ENCODE results near the gene UBE2E2.

Gene UBE2E2

GRCh38 chr3:23189187-23189586, 13.9 kb upstream of the UBE2E2 start:
- DNase-seq (ENCODE audit: extremely low read depth, low read depth), result no peak
- TF ChIP-seq, protein P1, sequence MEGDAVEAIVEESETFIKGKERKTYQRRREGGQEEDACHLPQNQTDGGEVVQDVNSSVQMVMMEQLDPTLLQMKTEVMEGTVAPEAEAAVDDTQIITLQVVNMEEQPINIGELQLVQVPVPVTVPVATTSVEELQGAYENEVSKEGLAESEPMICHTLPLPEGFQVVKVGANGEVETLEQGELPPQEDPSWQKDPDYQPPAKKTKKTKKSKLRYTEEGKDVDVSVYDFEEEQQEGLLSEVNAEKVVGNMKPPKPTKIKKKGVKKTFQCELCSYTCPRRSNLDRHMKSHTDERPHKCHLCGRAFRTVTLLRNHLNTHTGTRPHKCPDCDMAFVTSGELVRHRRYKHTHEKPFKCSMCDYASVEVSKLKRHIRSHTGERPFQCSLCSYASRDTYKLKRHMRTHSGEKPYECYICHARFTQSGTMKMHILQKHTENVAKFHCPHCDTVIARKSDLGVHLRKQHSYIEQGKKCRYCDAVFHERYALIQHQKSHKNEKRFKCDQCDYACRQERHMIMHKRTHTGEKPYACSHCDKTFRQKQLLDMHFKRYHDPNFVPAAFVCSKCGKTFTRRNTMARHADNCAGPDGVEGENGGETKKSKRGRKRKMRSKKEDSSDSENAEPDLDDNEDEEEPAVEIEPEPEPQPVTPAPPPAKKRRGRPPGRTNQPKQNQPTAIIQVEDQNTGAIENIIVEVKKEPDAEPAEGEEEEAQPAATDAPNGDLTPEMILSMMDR (IDR thresholded peaks at IDR 0.05; ENCODE audit: low read depth, low read length, missing control alignments), result no peak
- H3K4me3 ChIP-seq (replicated peaks; ENCODE audit: low read depth, low read length), result no peak overlapping the region

GRCh38 chr3:23192816-23193215, 10.3 kb upstream of the UBE2E2 start:
- TF ChIP-seq, protein P1 (IDR thresholded peaks at IDR 0.05; ENCODE audit: low read depth, low read length, missing control alignments), result no peak
- H3K4me3 ChIP-seq (replicated peaks; ENCODE audit: low read depth, low read length), result no peak overlapping the region
- DNase-seq (ENCODE audit: extremely low read depth, low read depth), result no peak

- H3K4me3 ChIP-seq (replicated peaks; ENCODE audit: low read depth, low read length), result no peak overlapping the region
- TF ChIP-seq, protein P1 (IDR thresholded peaks at IDR 0.05; ENCODE audit: low read depth, low read length, missing control alignments), result no peak
- no peak for DNase-seq (ENCODE audit: extremely low read depth, low read depth)
Measured at GRCh38 chr3:23193831-23194230, 9.3 kb upstream of the UBE2E2 start.

- no peak overlapping the region for H3K4me3 ChIP-seq (replicated peaks; ENCODE audit: low read depth, low read length)
- no peak for DNase-seq (ENCODE audit: extremely low read depth, low read depth)
- TF ChIP-seq, protein P1 (IDR thresholded peaks at IDR 0.05; ENCODE audit: low read depth, low read length, missing control alignments), result no peak
Measured at GRCh38 chr3:23198801-23199200, 4.3 kb upstream of the UBE2E2 start.

- no peak overlapping the region for H3K4me3 ChIP-seq (replicated peaks; ENCODE audit: low read depth, low read length)
- TF ChIP-seq, protein P1 (IDR thresholded peaks at IDR 0.05; ENCODE audit: low read depth, low read length, missing control alignments), result no peak
- no peak for DNase-seq (ENCODE audit: extremely low read depth, low read depth)
Measured at GRCh38 chr3:23199649-23200048, 3.5 kb upstream of the UBE2E2 start.

DNA sequence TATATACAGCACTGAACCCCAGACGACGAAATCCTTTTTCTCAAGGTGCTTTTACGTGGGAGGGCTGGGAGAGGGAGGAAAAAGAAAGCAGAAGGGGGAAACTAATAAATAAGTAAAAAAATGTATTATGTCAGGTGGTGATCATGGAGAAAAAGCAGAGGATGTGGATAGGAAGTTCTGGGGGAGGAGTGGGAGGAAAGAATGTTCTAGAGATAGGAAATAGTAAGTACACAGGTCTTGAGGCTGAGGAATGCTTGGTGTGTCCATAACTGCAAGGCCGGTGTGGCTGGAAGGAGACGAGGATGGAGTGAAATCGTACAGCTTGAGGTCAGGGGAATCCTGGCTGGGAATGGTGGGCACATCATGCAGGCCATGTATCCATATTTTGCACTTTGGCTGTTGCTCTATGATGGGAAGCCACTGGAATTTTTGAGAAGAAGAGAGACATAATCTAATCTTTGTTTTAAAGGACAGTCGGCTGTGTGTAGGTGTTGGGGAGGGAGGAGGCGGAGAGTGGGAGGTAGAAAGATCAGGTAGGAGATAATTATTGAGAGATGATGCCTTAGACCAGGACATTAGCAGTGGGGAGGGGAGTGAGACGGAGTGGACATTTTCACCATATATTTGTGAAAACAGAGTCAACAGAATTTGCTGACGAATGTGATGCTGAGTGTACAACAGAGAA, 1.8 kb upstream of the UBE2E2 start:
- DNase-seq (ENCODE audit: extremely low read depth, low read depth), result no peak
- TF ChIP-seq, protein P1 (IDR thresholded peaks at IDR 0.05; ENCODE audit: low read depth, low read length, missing control alignments), result no peak
- no peak overlapping the region for H3K4me3 ChIP-seq (replicated peaks; ENCODE audit: low read depth, low read length)

Data from HFF-Myc (cell line).